Heart left ventricle (tissue), 13 donors: ENCODE data around the gene L3MBTL1.

Source experiments
- POLR2A ChIP-seq, 2 donors: fragments of 450-650 bp; IDR thresholded peaks; one replicate each; pipeline ENCODE4 v1.6.1; 2017; ENCODE audit warnings: antibody characterized with exemption in 2 of 2, mild to moderate bottlenecking in 2 of 2, moderate library complexity in 2 of 2
- TF ChIP-seq, protein P1 (sequence below), 12 donors: fragments of 200-600 bp; sonication (generic) in 4 of 12; IDR thresholded peaks; one replicate each; pipeline versions ENCODE4 v1.5.0 to v1.8.0; 2018 to 2022; ENCODE audit warnings: antibody characterized with exemption in 12 of 12, mild to moderate bottlenecking in 5 of 12
- donor health status: ischemic (EF 13 %, LVEDD 7.1; RV severe dilation, severe dysfunction).
- donor health status: DM: no; HTN: yes; CAD: no.
- donor health status: DM: no; HTN: no; CAD: no.
- donor health status: ischemic (EF 25% LVEDD 6.9; RV normal size, moderate dysfunction).
- donor health status: ischemic (EF 25% LVEDD 5.7; RV mildly dilated, moderate dysfunction).
- donor health status: ischemic (EF 35%, LVEDD 5.7; RV mildly dilated, moderate dysfunction).
- donor health status: nonischemic (EF 11% LVEDD 7.7; RV severe dilation, severe dysfunction).
- donor health status: DM: yes; HTN: yes; CAD: no.
- donor health status: PGD.
- donor health status: ischemic (EF 29% LVEDD 5.4; RV normal size, mild dysfunction).
- donor health status: nonischemic (EF 23%, LVEDD 6.1; RV moderate dilation, normal function).

GRCh38 chr20:43508106-43508505 lies 609 bp downstream of the L3MBTL1 start:
- TF ChIP-seq, protein P1, sequence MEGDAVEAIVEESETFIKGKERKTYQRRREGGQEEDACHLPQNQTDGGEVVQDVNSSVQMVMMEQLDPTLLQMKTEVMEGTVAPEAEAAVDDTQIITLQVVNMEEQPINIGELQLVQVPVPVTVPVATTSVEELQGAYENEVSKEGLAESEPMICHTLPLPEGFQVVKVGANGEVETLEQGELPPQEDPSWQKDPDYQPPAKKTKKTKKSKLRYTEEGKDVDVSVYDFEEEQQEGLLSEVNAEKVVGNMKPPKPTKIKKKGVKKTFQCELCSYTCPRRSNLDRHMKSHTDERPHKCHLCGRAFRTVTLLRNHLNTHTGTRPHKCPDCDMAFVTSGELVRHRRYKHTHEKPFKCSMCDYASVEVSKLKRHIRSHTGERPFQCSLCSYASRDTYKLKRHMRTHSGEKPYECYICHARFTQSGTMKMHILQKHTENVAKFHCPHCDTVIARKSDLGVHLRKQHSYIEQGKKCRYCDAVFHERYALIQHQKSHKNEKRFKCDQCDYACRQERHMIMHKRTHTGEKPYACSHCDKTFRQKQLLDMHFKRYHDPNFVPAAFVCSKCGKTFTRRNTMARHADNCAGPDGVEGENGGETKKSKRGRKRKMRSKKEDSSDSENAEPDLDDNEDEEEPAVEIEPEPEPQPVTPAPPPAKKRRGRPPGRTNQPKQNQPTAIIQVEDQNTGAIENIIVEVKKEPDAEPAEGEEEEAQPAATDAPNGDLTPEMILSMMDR (IDR thresholded peaks at IDR 0.05), result no peak
- TF ChIP-seq POLR2A (IDR thresholded peaks at IDR 0.05), result no peak
